ENCODE measurements around the gene MIPEP.

- TF ChIP-seq, protein P1, sequence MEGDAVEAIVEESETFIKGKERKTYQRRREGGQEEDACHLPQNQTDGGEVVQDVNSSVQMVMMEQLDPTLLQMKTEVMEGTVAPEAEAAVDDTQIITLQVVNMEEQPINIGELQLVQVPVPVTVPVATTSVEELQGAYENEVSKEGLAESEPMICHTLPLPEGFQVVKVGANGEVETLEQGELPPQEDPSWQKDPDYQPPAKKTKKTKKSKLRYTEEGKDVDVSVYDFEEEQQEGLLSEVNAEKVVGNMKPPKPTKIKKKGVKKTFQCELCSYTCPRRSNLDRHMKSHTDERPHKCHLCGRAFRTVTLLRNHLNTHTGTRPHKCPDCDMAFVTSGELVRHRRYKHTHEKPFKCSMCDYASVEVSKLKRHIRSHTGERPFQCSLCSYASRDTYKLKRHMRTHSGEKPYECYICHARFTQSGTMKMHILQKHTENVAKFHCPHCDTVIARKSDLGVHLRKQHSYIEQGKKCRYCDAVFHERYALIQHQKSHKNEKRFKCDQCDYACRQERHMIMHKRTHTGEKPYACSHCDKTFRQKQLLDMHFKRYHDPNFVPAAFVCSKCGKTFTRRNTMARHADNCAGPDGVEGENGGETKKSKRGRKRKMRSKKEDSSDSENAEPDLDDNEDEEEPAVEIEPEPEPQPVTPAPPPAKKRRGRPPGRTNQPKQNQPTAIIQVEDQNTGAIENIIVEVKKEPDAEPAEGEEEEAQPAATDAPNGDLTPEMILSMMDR (IDR thresholded peaks at IDR 0.05): no peak
- TF ChIP-seq POLR2A (IDR thresholded peaks at IDR 0.05): no peak
Observed at GRCh38 chr13:23684647-23685046, 204.6 kb downstream of the MIPEP start.

Measured in adrenal gland (tissue), 5 donors.